Peyer's patch (tissue), 4 donors: ENCODE results near the gene IL17RA. TPM values are rescaled to one million over a fixed set of nuclear protein-coding genes. Genes with fewer than 3 reads are reported as not detected.

Experiments used
- DNase-seq, 3 donors: peaks; one replicate each; pipeline ENCODE4 v3.0.0-alpha.2; 2017 to 2019
- H3K27ac ChIP-seq, 4 donors: fragments of 200-600 bp; sonication (generic); one replicate each; pipeline ENCODE4 v1.5.1; 2016 to 2019
- H3K27me3 ChIP-seq, 2 donors: fragments of 200-600 bp; sonication (generic); one replicate each; pipeline ENCODE4 v1.5.1; 2019
- H3K36me3 ChIP-seq, 3 donors: fragments of 200-600 bp; sonication (generic); one replicate each; pipeline ENCODE4 v1.5.1; 2016 to 2019
- H3K4me1 ChIP-seq, 4 donors: fragments of 200-600 bp; sonication (generic); one replicate each; pipeline ENCODE4 v1.5.1; 2016 to 2019
- H3K4me3 ChIP-seq, 4 donors: fragments of 200-600 bp; sonication (generic); 1 replicate in 3 of 4; 2 replicates in 1 of 4; pipeline ENCODE4 v1.5.1; 2016 to 2019; ENCODE audit warnings: mild to moderate bottlenecking in 1 of 4
- H3K9me3 ChIP-seq, 4 donors: fragments of 200-600 bp; sonication (generic); one replicate each; pipeline ENCODE4 v1.5.1; 2016 to 2019; ENCODE audit warnings: mild to moderate bottlenecking in 1 of 4
- POLR2A ChIP-seq, 2 donors: fragments of 450-650 bp; IDR thresholded peaks; one replicate each; pipeline ENCODE4 v1.5.1; 2017; ENCODE audit warnings: antibody characterized with exemption in 2 of 2, mild to moderate bottlenecking in 2 of 2, moderate library complexity in 2 of 2
- total RNA-seq, 4 donors: library from RNA; depleted of rRNA; stranded (reverse); fragments of >200 nt; gene quantifications; one replicate each; pipeline ENCODE4 v1.1.0, GENCODE V29; 2016
- TF ChIP-seq, protein P1 (sequence below), 6 experiments: fragments of 450-650 bp in 4 of 6; fragments of 200-600 bp in 2 of 6; sonication (generic) in 1 of 6; IDR thresholded peaks; one replicate each; pipeline ENCODE4 v1.5.1; 2017 to 2019; ENCODE audit warnings: antibody characterized with exemption in 6 of 6, mild to moderate bottlenecking in 3 of 6, moderate library complexity in 1 of 6

Gene IL17RA
- total RNA-seq, 4 donors from 2014 or later: 12.4 to 23.6 (median 18.3) TPM

DNA sequence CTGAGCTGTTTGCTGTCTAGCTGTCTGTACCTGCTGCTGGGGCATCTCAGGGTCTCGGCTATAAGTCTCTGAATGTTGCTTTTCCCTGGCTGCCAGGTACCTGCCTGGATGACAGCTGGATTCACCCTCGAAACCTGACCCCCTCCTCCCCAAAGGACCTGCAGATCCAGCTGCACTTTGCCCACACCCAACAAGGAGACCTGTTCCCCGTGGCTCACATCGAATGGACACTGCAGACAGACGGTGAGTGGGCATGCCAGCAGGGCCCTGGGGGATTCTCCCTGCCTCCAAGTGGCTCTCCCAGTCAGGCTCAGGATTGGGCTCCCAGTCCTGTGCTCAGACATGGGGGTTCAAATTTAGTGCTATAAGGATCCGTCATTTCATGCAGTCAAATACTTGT is 12.9 kb downstream of the IL17RA start:
- H3K27ac ChIP-seq: no peak overlapping the region
- DNase-seq: peak in 1 of 3 donors; percentile 21
- no peak for TF ChIP-seq POLR2A (IDR thresholded peaks at IDR 0.05)
- TF ChIP-seq, protein P1, sequence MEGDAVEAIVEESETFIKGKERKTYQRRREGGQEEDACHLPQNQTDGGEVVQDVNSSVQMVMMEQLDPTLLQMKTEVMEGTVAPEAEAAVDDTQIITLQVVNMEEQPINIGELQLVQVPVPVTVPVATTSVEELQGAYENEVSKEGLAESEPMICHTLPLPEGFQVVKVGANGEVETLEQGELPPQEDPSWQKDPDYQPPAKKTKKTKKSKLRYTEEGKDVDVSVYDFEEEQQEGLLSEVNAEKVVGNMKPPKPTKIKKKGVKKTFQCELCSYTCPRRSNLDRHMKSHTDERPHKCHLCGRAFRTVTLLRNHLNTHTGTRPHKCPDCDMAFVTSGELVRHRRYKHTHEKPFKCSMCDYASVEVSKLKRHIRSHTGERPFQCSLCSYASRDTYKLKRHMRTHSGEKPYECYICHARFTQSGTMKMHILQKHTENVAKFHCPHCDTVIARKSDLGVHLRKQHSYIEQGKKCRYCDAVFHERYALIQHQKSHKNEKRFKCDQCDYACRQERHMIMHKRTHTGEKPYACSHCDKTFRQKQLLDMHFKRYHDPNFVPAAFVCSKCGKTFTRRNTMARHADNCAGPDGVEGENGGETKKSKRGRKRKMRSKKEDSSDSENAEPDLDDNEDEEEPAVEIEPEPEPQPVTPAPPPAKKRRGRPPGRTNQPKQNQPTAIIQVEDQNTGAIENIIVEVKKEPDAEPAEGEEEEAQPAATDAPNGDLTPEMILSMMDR (IDR thresholded peaks at IDR 0.05): no peak
- H3K9me3 ChIP-seq: no peaks in the 10 kb centered on the region
- no peaks in the 10 kb centered on the region for H3K27me3 ChIP-seq
- no peak overlapping the region for H3K4me3 ChIP-seq
- peaks cover 0 to 58% (median 3%) of the 10 kb centered on the region in 3 donors for H3K36me3 ChIP-seq
- peaks cover 0 to 6% (median 2%) of the 10 kb centered on the region in 4 donors for H3K4me1 ChIP-seq

DNA sequence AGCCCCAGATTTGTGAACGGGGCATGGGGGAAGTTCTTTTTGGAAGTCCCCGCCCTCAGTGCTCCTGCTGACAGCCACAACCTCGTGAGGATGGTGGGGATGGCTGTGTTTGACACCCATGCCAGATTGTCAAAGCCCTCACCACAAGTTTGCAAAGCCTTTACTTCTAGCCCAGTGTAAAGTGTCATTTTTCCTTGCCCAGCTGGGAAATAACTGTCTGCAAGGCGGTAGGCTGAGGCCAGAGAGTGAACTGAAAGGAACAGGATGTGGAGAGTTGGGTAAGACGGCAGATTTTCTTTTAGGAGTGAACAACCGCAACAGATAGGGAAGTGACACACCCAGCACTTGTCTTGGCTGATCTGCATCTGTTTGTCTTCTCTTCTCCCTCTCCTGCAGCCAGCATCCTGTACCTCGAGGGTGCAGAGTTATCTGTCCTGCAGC is 13.6 kb downstream of the IL17RA start:
- Histone ChIP-seq H3K9me3 (no peaks in the 10 kb centered on the region), H3K27ac (no peak overlapping the region), H3K4me1 (peaks cover 0 to 6% (median 2%) of the 10 kb centered on the region in 4 donors), H3K27me3 (no peaks in the 10 kb centered on the region), H3K36me3 (peaks cover 0 to 65% (median 3%) of the 10 kb centered on the region in 3 donors), H3K4me3 (no peak overlapping the region)
- peak in 1 of 3 donors; percentile 35 for DNase-seq
- TF ChIP-seq, protein P1 (IDR thresholded peaks at IDR 0.05): no peak
- TF ChIP-seq POLR2A (IDR thresholded peaks at IDR 0.05): no peak

DNA sequence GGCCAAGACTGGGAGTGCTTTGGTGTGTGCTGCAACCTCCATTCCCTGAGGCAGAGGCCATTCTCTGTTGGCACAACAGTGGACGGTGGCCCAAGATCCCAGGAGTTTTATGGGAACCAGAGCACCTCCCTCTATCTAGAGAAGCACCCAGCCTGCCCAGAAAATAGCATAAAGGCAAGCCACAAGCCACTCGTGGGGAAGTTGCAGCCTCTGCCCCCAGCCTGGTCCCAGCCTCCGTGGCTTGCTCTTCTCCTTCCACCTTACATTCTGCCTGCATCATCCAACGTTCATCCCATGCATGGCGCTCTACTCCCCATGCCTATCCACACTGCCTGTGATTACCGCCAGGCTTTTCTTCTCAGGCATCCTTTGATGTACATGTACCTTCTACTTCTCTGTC is 15.8 kb downstream of the IL17RA start:
- DNase-seq: no peak
- Histone ChIP-seq H3K36me3 (peaks cover 0 to 82% (median 3%) of the 10 kb centered on the region in 3 donors), H3K9me3 (no peaks in the 10 kb centered on the region), H3K4me3 (no peak overlapping the region), H3K27ac (no peak overlapping the region), H3K27me3 (no peaks in the 10 kb centered on the region), H3K4me1 (peaks cover 0 to 6% (median 2%) of the 10 kb centered on the region in 4 donors)
- no peak for TF ChIP-seq POLR2A (IDR thresholded peaks at IDR 0.05)
- TF ChIP-seq, protein P1 (IDR thresholded peaks at IDR 0.05): no peak

DNA sequence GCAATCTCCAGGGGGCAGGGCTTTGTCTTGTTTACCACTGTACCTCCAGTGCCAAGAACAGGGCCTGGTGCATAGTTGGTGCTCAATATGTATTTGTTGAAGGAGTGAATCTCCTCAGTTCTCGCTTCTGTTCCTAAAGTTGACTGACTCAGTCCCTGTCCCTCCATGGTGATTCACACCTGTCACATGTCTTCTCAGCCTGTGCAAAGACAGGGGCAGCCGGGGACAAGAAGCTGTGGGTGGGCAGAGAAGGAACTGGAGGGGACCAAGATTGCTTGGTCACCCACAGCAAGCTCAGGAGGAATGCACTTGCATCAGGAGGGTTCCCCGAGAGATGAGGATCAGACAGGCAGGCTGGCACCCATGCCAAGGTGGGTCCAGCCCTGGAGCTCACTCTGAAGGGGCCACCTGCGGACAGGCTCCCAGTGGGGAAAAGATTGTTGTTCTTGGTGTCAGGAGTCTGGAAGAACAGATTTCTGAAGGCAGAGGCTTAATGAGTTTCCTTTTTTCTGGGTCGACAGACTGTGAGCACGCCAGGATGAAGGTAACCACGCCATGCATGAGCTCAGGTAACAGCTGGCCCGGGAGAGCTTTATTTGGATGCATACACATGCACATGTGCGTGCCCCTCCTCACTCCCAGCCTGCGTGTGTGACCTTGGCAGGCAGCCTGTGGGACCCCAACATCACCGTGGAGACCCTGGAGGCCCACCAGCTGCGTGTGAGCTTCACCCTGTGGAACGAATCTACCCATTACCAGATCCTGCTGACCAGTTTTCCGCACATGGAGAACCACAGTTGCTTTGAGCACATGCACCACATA is 16.9 kb downstream of the IL17RA start:
- Histone ChIP-seq H3K4me3 (no peak overlapping the region), H3K9me3 (no peaks in the 10 kb centered on the region), H3K27me3 (no peaks in the 10 kb centered on the region), H3K4me1 (peaks cover 0 to 6% (median 2%) of the 10 kb centered on the region in 4 donors), H3K36me3 (peaks cover 0 to 93% (median 3%) of the 10 kb centered on the region in 3 donors), H3K27ac (no peak overlapping the region)
- peak in 1 of 3 donors; percentile 16 for DNase-seq
- TF ChIP-seq, protein P1 (IDR thresholded peaks at IDR 0.05): no peak
- TF ChIP-seq POLR2A (IDR thresholded peaks at IDR 0.05): no peak

DNA sequence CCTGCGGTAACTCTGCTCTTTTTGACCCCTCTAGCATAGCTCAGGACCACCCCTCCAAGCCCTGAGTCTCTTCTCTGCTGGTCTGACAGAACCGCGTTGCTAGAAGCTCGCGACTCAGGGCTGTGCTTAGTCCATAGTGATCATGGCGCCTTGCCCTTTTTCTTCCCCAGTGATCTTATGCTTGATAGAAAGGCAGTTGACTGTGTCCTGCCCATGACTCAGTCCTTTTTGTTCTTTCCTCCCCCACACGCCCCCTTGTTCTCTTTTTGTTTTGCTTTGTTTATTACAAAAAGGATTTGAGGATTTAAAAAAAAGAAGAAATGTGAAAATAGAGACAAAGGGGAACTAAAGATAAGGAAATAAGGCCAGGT is 17.5 kb downstream of the IL17RA start:
- Histone ChIP-seq H3K9me3 (no peaks in the 10 kb centered on the region), H3K27ac (no peak overlapping the region), H3K36me3 (peaks cover 0 to 95% (median 3%) of the 10 kb centered on the region in 3 donors), H3K4me3 (no peak overlapping the region), H3K4me1 (peaks cover 0 to 6% (median 2%) of the 10 kb centered on the region in 4 donors), H3K27me3 (no peaks in the 10 kb centered on the region)
- no peak for DNase-seq
- TF ChIP-seq POLR2A (IDR thresholded peaks at IDR 0.05): no peak
- TF ChIP-seq, protein P1 (IDR thresholded peaks at IDR 0.05): no peak
